ENCODE measurements around the gene RAP1GAP.

GRCh38 chr1:21587602-21587953 lies 81.6 kb downstream of the RAP1GAP start:
- no peak for TF ChIP-seq EZH2 (IDR thresholded peaks at IDR 0.05; ENCODE audit: insufficient read depth, poor library complexity, severe bottlenecking)
- no peak for TF ChIP-seq EZH2phosphoT487 (IDR thresholded peaks at IDR 0.05; ENCODE audit: insufficient read depth, low read depth)
